ENCODE measurements around the gene DIP2C. TPM values are rescaled to one million over a fixed set of nuclear protein-coding genes. Genes with fewer than 3 reads are reported as not detected.

The DIP2C gene
- total RNA-seq, 1 donor from 2014 or later, result 1.6 TPM

- H3K27me3 Mint-ChIP-seq (ENCODE audit: insufficient read depth), result peaks cover 2% of the 10 kb centered on the region
- no peaks in the 10 kb centered on the region for H3K4me1 Mint-ChIP-seq (ENCODE audit: low read depth)
- DNase-seq (ENCODE audit: low spot score), result no peak
- no peak overlapping the region for H3K27ac Mint-ChIP-seq
- H3K4me3 Mint-ChIP-seq, result no peak overlapping the region
- intact Hi-C loops (cut with micrococcal nuclease), result no loop called here
- no peaks in the 10 kb centered on the region for H3K36me3 Mint-ChIP-seq (ENCODE audit: low read depth)
- no peaks in the 10 kb centered on the region for H3K9me3 Mint-ChIP-seq
Measured at GRCh38 chr10:606762-607544, 82.5 kb downstream of the DIP2C start.

GRCh38 chr10:605632-606325, 83.7 kb downstream of the DIP2C start:
- no peak overlapping the region for H3K27ac Mint-ChIP-seq
- peaks cover 2% of the 10 kb centered on the region for H3K27me3 Mint-ChIP-seq (ENCODE audit: insufficient read depth)
- no peak overlapping the region for H3K4me3 Mint-ChIP-seq
- H3K9me3 Mint-ChIP-seq, result no peaks in the 10 kb centered on the region
- H3K4me1 Mint-ChIP-seq (ENCODE audit: low read depth), result no peaks in the 10 kb centered on the region
- H3K36me3 Mint-ChIP-seq (ENCODE audit: low read depth), result no peaks in the 10 kb centered on the region
- intact Hi-C loops (cut with micrococcal nuclease), result no loop called here
- no peak for DNase-seq (ENCODE audit: low spot score)

GRCh38 chr10:604716-605631, 84.5 kb downstream of the DIP2C start:
- no peaks in the 10 kb centered on the region for H3K4me1 Mint-ChIP-seq (ENCODE audit: low read depth)
- no peak for DNase-seq (ENCODE audit: low spot score)
- no peaks in the 10 kb centered on the region for H3K9me3 Mint-ChIP-seq
- no peak overlapping the region for H3K4me3 Mint-ChIP-seq
- intact Hi-C loops (cut with micrococcal nuclease), result no loop called here
- H3K27ac Mint-ChIP-seq, result no peak overlapping the region
- H3K27me3 Mint-ChIP-seq (ENCODE audit: insufficient read depth), result peaks cover 2% of the 10 kb centered on the region
- no peaks in the 10 kb centered on the region for H3K36me3 Mint-ChIP-seq (ENCODE audit: low read depth)

- Mint-ChIP-seq H3K4me1 (ENCODE audit: low read depth) (no peaks in the 10 kb centered on the region), H3K4me3 (no peak overlapping the region)
- intact Hi-C loops (cut with micrococcal nuclease), result no loop called here
Measured at GRCh38 chr10:603745-604144, 85.7 kb downstream of the DIP2C start.

DNA sequence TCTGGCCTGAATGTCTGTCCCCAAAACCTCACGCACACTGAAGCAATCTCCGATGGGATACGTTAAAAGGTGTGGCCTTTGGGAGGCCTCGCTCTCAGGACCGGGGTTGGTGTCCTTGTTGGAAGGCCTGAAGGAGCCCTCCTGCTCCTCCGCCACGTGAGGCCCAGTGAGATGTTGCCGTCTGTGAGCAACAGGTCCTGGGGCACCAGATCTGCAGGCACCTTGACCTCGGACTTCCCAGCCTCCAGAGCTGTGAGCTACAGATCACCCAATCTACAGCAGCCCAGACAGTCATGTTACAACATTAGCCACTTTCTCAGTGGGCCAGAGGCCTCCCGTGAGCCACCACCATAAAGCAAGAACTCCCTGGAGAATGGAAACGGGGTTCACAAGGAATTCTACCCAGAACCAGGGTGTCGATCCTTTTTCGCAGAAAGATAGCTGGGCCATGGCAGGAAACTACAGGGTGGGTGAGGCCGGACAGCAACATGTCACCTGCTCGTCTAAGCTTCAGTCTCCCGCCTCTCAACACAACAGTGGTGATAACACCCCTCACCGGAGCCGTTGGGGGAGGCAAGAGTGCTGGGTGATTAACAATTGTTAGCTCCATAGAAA, 87.0 kb downstream of the DIP2C start:
- no peak overlapping the region for H3K4me3 Mint-ChIP-seq
- H3K9me3 Mint-ChIP-seq, result no peaks in the 10 kb centered on the region
- no peaks in the 10 kb centered on the region for H3K4me1 Mint-ChIP-seq (ENCODE audit: low read depth)
- no peak overlapping the region for H3K27ac Mint-ChIP-seq
- no peaks in the 10 kb centered on the region for H3K36me3 Mint-ChIP-seq (ENCODE audit: low read depth)
- intact Hi-C loops (cut with micrococcal nuclease), result no loop called here
- H3K27me3 Mint-ChIP-seq (ENCODE audit: insufficient read depth), result peaks cover 2% of the 10 kb centered on the region
- no peak for DNase-seq (ENCODE audit: low spot score)

More at GRCh38 chr10:603745-604144, 85.7 kb downstream of the DIP2C start:
- Mint-ChIP-seq H3K27ac (no peak overlapping the region), H3K9me3 (no peaks in the 10 kb centered on the region), H3K27me3 (ENCODE audit: insufficient read depth) (peaks cover 2% of the 10 kb centered on the region), H3K36me3 (ENCODE audit: low read depth) (no peaks in the 10 kb centered on the region)
- no peak for DNase-seq (ENCODE audit: low spot score)

DNA sequence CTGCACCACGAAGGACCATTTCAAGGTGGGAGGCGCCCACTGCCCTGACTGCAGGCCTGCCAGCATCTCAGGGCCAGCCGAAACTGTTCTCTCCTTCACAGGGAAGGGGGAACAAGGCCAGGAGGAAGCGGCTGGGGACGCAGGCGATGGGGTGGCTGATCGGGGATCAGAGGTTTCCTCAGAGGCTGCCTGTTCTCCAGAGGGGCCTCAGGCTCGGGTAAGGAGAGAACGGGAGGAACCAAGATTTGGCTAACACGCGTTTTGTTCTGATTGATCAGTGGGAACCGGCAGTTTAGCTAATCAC, 87.9 kb downstream of the DIP2C start:
- Mint-ChIP-seq H3K27me3 (ENCODE audit: insufficient read depth) (peaks cover 2% of the 10 kb centered on the region), H3K9me3 (no peaks in the 10 kb centered on the region), H3K4me1 (ENCODE audit: low read depth) (no peaks in the 10 kb centered on the region), H3K36me3 (ENCODE audit: low read depth) (no peaks in the 10 kb centered on the region), H3K4me3 (no peak overlapping the region), H3K27ac (no peak overlapping the region)
- intact Hi-C loops (cut with micrococcal nuclease), result no loop called here
- DNase-seq (ENCODE audit: low spot score), result no peak

GRCh38 chr10:600876-601659, 88.4 kb downstream of the DIP2C start:
- intact Hi-C loops (cut with micrococcal nuclease), result no loop called here
- Mint-ChIP-seq H3K4me1 (ENCODE audit: low read depth) (no peaks in the 10 kb centered on the region), H3K36me3 (ENCODE audit: low read depth) (no peaks in the 10 kb centered on the region), H3K27ac (no peak overlapping the region), H3K4me3 (no peak overlapping the region), H3K9me3 (no peaks in the 10 kb centered on the region), H3K27me3 (ENCODE audit: insufficient read depth) (peaks cover 2% of the 10 kb centered on the region)
- no peak for DNase-seq (ENCODE audit: low spot score)

GRCh38 chr10:600234-600633, 89.2 kb downstream of the DIP2C start:
- H3K9me3 Mint-ChIP-seq, result no peaks in the 10 kb centered on the region
- H3K4me3 Mint-ChIP-seq, result no peak overlapping the region
- peaks cover 2% of the 10 kb centered on the region for H3K27me3 Mint-ChIP-seq (ENCODE audit: insufficient read depth)
- no peak for DNase-seq (ENCODE audit: low spot score)
- no peak overlapping the region for H3K27ac Mint-ChIP-seq
- H3K4me1 Mint-ChIP-seq (ENCODE audit: low read depth), result no peaks in the 10 kb centered on the region
- no peaks in the 10 kb centered on the region for H3K36me3 Mint-ChIP-seq (ENCODE audit: low read depth)
- intact Hi-C loops (cut with micrococcal nuclease), result no loop called here

GRCh38 chr10:599767-600166, 89.7 kb downstream of the DIP2C start:
- H3K27me3 Mint-ChIP-seq (ENCODE audit: insufficient read depth), result peaks cover 2% of the 10 kb centered on the region
- no peaks in the 10 kb centered on the region for H3K4me1 Mint-ChIP-seq (ENCODE audit: low read depth)
- no peak overlapping the region for H3K27ac Mint-ChIP-seq
- no peak overlapping the region for H3K4me3 Mint-ChIP-seq
- intact Hi-C loops (cut with micrococcal nuclease), result no loop called here
- H3K36me3 Mint-ChIP-seq (ENCODE audit: low read depth), result no peaks in the 10 kb centered on the region
- H3K9me3 Mint-ChIP-seq, result no peaks in the 10 kb centered on the region
- DNase-seq (ENCODE audit: low spot score), result no peak

GRCh38 chr10:598415-599170, 90.9 kb downstream of the DIP2C start:
- no peaks in the 10 kb centered on the region for H3K27me3 Mint-ChIP-seq (ENCODE audit: insufficient read depth)
- H3K36me3 Mint-ChIP-seq (ENCODE audit: low read depth), result no peaks in the 10 kb centered on the region
- H3K27ac Mint-ChIP-seq, result no peak overlapping the region
- H3K9me3 Mint-ChIP-seq, result no peaks in the 10 kb centered on the region
- intact Hi-C loops (cut with micrococcal nuclease), result no loop called here
- no peaks in the 10 kb centered on the region for H3K4me1 Mint-ChIP-seq (ENCODE audit: low read depth)
- H3K4me3 Mint-ChIP-seq, result no peak overlapping the region
- DNase-seq (ENCODE audit: low spot score), result no peak

GRCh38 chr10:597976-598375, 91.5 kb downstream of the DIP2C start:
- no peaks in the 10 kb centered on the region for H3K27me3 Mint-ChIP-seq (ENCODE audit: insufficient read depth)
- intact Hi-C loops (cut with micrococcal nuclease), result no loop called here
- no peak for DNase-seq (ENCODE audit: low spot score)
- H3K4me1 Mint-ChIP-seq (ENCODE audit: low read depth), result no peaks in the 10 kb centered on the region
- H3K4me3 Mint-ChIP-seq, result no peak overlapping the region
- no peaks in the 10 kb centered on the region for H3K36me3 Mint-ChIP-seq (ENCODE audit: low read depth)
- no peak overlapping the region for H3K27ac Mint-ChIP-seq
- no peaks in the 10 kb centered on the region for H3K9me3 Mint-ChIP-seq
